Neural cell (in vitro differentiated cells): ENCODE results near the gene DGCR8.

Experiments used
- CTCF ChIP-seq: fragments of 450-650 bp; IDR thresholded peaks from 2 replicates; pipeline ENCODE4 v1.5.1; 2014; ENCODE audit warnings: antibody characterized with exemption, mild to moderate bottlenecking, moderate library complexity; ENCODE audit not compliant: poor library complexity, severe bottlenecking
- RAD21 ChIP-seq: fragments of 450-650 bp; conservative IDR thresholded peaks from 2 replicates; pipeline ENCODE4 v1.6.1; 2014; ENCODE audit warnings: antibody characterized with exemption, mild to moderate bottlenecking, moderate library complexity
- REST ChIP-seq: IDR thresholded peaks from 2 replicates; pipeline ENCODE4 v1.6.1; 2012; ENCODE audit warnings: borderline replicate concordance

GRCh38 chr22:20064140-20064480 is 15.9 kb upstream of the DGCR8 start:
- TF ChIP-seq CTCF (no peak), RAD21 (no peak), REST (no peak)
